Right cardiac atrium (tissue), 5 donors: ENCODE results near the gene PCLO. TPM values are rescaled to one million over a fixed set of nuclear protein-coding genes. Genes with fewer than 3 reads are reported as not detected.

Source experiments
- ATAC-seq, 2 donors: fragments of 200-7000 bp; cut with Tn5 transposase; one replicate each; pipeline versions ENCODE4 v1.8.0 to v1.9.1; 2020; ENCODE audit warnings: moderate library complexity in 2 of 2, mild to moderate bottlenecking in 1 of 2
- DNase-seq, 3 donors: peaks; one replicate each; pipeline ENCODE4 v3.0.0-alpha.2; 2020
- H3K27ac ChIP-seq: one replicate; pipeline ENCODE4 v1.5.1; 2013; ENCODE audit warnings: mild to moderate bottlenecking, low read length, control low read depth, moderate library complexity
- H3K27me3 ChIP-seq: one replicate; pipeline ENCODE4 v1.6.1; 2013; ENCODE audit not compliant: control insufficient read depth, insufficient read depth
- H3K4me1 ChIP-seq: one replicate; pipeline ENCODE4 v1.6.1; 2013; ENCODE audit warnings: low read length; ENCODE audit not compliant: control insufficient read depth, insufficient read depth
- H3K4me3 ChIP-seq: one replicate; pipeline ENCODE4 v1.5.1; 2013; ENCODE audit warnings: low read length, control low read depth
- H3K9me3 ChIP-seq: one replicate; pipeline ENCODE4 v1.6.1; 2013; ENCODE audit warnings: low read length; ENCODE audit not compliant: control insufficient read depth
- WGBS: extraction: QIAGEN DNeasy Blood & Tissue Kit; methylation state at CpG from one replicate; pipeline ENCODE4 v1.1.7; 2013; 5-methylcytosine and 5-hydroxymethylcytosine counted together
- intact Hi-C, 4 donors: fragments of 100-400 bp; cut with DNase I; formaldehyde crosslinking; loops; one replicate each; pipeline versions ENCODE4 v1.11.0 to v1.14.0; 2022 to 2023
- polyA plus RNA-seq: library from polyadenylated mRNA; stranded (reverse); fragments of 200-250 nt; gene quantifications from one replicate; pipeline ENCODE4 v1.2.3, GENCODE V29; 2013
- total RNA-seq, 4 donors: library from RNA; stranded (reverse); fragmentation: NEBNext Ultra II Directional; extraction: Animal tissue kit (Norgen Biotek cat#: 25700); gene quantifications; one replicate each; pipeline ENCODE4 v1.2.1, GENCODE V29; 2021
- donor health status: healthy with polysubstance abuse.
- donor health status: DM: no; HTN: yes; CAD: no.
- donor health status: DM: no; HTN: no; CAD: no.
- donor health status: DM: no; HTN: yes; CAD: no; lungs with severe emphysema.
- donor health status: DM: yes; HTN: yes; CAD: no.

PCLO gene
- total and polyA plus RNA-seq, 5 donors: 1.9 to 3.8 (median 3.2) TPM

DNA sequence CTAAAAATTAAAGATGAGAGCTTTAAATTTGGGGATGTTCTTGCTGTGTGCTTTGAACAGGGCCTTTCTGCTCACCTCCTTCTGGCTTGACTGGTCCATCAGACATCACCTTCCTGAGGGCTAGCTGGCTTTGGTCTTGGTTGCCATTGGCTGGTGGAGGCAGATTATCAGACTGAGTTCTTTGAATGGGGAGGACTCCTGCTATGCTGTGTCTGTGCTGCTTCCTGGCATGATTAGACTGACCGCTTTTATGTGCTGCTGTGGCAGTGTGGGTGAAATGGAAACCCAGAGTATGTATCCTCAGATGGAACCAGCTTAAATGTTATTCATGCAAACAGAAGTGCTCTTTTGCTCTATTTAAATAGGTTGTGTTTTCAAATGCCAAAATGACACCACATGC is 341.6 kb downstream of the PCLO start:
- 85% methylated on average over 1 of the region's 1 CpG for WGBS
- Histone ChIP-seq H3K9me3 (no peaks in the 10 kb centered on the region), H3K27me3 (no peaks in the 10 kb centered on the region), H3K27ac (no peak overlapping the region), H3K4me3 (no peak overlapping the region), H3K4me1 (no peaks in the 10 kb centered on the region)
- no peak for DNase-seq
- no peak for ATAC-seq
- intact Hi-C loops: no loop called here

- H3K4me3 ChIP-seq: no peak overlapping the region
- ATAC-seq: no peak
- no peak for DNase-seq
- no peak overlapping the region for H3K27ac ChIP-seq
- H3K9me3 ChIP-seq: no peaks in the 10 kb centered on the region
- H3K27me3 ChIP-seq: no peaks in the 10 kb centered on the region
- no peaks in the 10 kb centered on the region for H3K4me1 ChIP-seq
- WGBS: 71% methylated on average over 4 of the region's 4 CpGs
- intact Hi-C loops: loop anchor here in 2 of 4 donors (5.0 to 10.0 kb wide), 2 partner anchors 447 to 454 kb away; no protein-coding TSS in a partner anchor
These were observed 344.5 kb downstream of the PCLO start for GRCh38 chr7:82818171-82818570.

GRCh38 chr7:82816272-82816671 is 346.4 kb downstream of the PCLO start:
- ATAC-seq: no peak
- Histone ChIP-seq H3K4me1 (no peaks in the 10 kb centered on the region), H3K27ac (no peak overlapping the region), H3K27me3 (no peaks in the 10 kb centered on the region), H3K4me3 (no peak overlapping the region), H3K9me3 (no peaks in the 10 kb centered on the region)
- intact Hi-C loops: loop anchor here in 2 of 4 donors (5.0 to 10.0 kb wide), 2 partner anchors 449 to 456 kb away; no protein-coding TSS in a partner anchor
- no peak for DNase-seq

GRCh38 chr7:82810558-82811259 is 352.0 kb downstream of the PCLO start:
- intact Hi-C loops: loop anchor here in 2 of 4 donors (5.0 to 10.0 kb wide), 2 partner anchors 454 to 467 kb away; no protein-coding TSS in a partner anchor
- 32% methylated on average over 4 of the region's 4 CpGs for WGBS
- ATAC-seq: peak; percentile 45 to 54

DNA sequence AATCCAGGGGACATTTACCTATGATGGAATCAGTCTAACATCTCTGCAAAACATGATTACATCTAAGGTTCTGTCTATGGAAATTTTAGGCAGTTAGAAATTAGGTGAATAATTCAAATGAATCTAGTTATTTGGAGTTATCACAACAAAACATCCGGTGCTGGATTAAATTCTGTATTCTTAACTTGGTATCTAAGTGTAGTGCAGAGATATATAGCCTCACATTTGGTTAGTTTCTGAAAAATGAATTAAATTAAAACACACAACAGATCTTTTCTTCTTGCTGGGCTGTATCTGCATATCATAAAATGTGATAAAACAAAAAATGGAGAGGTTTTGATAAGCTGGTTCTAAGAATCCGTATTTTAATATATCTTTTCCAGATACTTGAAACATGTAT is 354.1 kb downstream of the PCLO start:
- WGBS: 68% methylated on average over 2 of the region's 2 CpGs
- Histone ChIP-seq H3K27ac (no peak overlapping the region), H3K27me3 (no peaks in the 10 kb centered on the region), H3K4me3 (no peak overlapping the region), H3K9me3 (no peaks in the 10 kb centered on the region), H3K4me1 (no peaks in the 10 kb centered on the region)
- ATAC-seq: no peak
- DNase-seq: no peak
- intact Hi-C loops: no loop called here

More at GRCh38 chr7:82810558-82811259, 352.0 kb downstream of the PCLO start:
- H3K4me3 ChIP-seq: no peak overlapping the region
- DNase-seq: no peak
- no peaks in the 10 kb centered on the region for H3K27me3 ChIP-seq
- H3K9me3 ChIP-seq: no peaks in the 10 kb centered on the region
- H3K27ac ChIP-seq: no peak overlapping the region
- no peaks in the 10 kb centered on the region for H3K4me1 ChIP-seq

GRCh38 chr7:82805527-82805960 is 357.1 kb downstream of the PCLO start:
- 30% methylated on average over 5 of the region's 5 CpGs for WGBS
- intact Hi-C loops: no loop called here
- peak in 1 of 2 donors; percentile 70 for ATAC-seq
- Histone ChIP-seq H3K4me3 (no peak overlapping the region), H3K27ac (no peak overlapping the region), H3K27me3 (no peaks in the 10 kb centered on the region), H3K9me3 (no peaks in the 10 kb centered on the region), H3K4me1 (no peaks in the 10 kb centered on the region)
- DNase-seq: peak in 2 of 3 donors; percentile 13 to 37

DNA sequence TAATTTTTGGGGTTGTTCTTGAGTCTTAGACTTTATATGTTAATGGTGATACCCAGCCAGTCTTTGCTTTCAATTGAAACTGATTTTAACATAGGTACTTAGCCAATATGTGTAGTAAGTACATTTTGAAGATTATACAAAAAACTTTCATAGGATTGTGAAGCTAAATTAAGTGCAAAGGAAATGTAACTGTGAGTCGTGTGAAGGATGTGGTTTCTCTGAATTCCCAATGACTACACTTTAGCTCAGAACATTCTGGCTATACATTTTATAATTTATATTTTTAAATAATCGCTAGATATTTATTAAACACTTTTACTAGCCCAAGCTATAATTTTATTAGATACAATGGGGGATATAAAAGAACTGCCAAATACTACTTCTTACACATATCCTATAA is 359.3 kb downstream of the PCLO start:
- Histone ChIP-seq H3K27me3 (no peaks in the 10 kb centered on the region), H3K4me3 (no peak overlapping the region), H3K9me3 (no peaks in the 10 kb centered on the region), H3K4me1 (no peaks in the 10 kb centered on the region), H3K27ac (no peak overlapping the region)
- 77% methylated on average over 2 of the region's 2 CpGs for WGBS
- intact Hi-C loops: no loop called here
- no peak for DNase-seq
- no peak for ATAC-seq

DNA sequence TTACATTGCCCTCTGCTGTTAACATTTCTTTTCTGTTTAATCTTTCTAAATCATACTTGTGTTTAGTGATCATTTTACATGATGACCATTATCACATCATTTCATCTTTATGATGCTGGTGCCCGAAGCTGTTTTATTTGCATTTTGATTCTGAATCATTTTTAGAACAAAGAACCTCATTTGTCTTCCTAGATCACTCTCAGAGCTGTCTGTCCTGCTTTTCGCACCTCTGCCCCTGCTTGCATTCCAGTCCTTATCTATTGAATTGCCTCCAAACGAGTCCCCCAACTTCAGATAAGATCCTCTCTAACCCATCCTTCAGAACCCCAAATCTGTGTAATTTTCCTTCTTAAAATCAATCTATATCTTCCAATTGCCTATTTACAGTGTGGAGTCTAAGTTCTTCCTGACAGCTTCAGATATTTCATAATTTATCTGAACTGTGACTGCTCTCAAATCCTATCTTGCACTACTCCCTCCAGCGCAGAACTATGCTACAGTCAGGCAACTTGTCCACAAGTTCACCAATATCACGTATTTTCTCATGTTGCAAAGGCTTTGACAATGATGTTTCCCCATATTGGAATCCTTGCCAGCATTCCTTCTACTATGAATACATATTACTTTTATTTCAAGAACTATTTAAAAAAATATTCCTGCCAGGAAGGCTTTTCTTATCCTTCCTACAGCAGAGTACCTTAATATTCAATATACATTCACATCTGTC is 372.6 kb downstream of the PCLO start:
- no peak for ATAC-seq
- no peaks in the 10 kb centered on the region for H3K4me1 ChIP-seq
- H3K4me3 ChIP-seq: no peak overlapping the region
- H3K9me3 ChIP-seq: no peaks in the 10 kb centered on the region
- H3K27me3 ChIP-seq: no peaks in the 10 kb centered on the region
- no peak overlapping the region for H3K27ac ChIP-seq
- DNase-seq: no peak
- WGBS: 11% methylated on average over 5 of the region's 5 CpGs
- intact Hi-C loops: no loop called here

GRCh38 chr7:82778021-82778420 is 384.7 kb downstream of the PCLO start:
- Histone ChIP-seq H3K27ac (no peak overlapping the region), H3K27me3 (no peaks in the 10 kb centered on the region), H3K9me3 (no peaks in the 10 kb centered on the region), H3K4me1 (no peaks in the 10 kb centered on the region), H3K4me3 (no peak overlapping the region)
- intact Hi-C loops: no loop called here
- no peak for DNase-seq
- WGBS: 33% methylated on average over 1 of the region's 1 CpG
- no peak for ATAC-seq

DNA sequence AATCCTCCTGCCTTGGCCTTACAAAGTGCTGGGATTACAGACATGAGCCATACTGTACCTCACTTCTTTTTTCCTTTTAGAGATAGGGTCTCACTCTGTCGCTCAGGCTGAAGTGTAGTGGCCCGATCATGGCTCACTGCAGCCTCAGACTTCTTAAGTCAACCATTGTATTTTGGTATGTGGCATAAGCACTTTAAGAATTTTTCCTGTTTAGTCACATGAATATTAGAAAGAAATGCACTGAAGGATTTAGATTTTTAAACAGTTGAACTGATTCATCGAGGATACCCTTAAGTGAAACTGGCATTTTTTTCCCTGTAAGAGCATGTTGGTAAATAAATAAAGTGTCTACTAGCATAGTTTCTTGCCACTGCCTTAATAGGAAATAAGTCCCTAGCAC is 399.8 kb downstream of the PCLO start:
- no peaks in the 10 kb centered on the region for H3K9me3 ChIP-seq
- no peak overlapping the region for H3K27ac ChIP-seq
- H3K4me3 ChIP-seq: no peak overlapping the region
- DNase-seq (no peak), ATAC-seq (no peak)
- intact Hi-C loops: no loop called here
- H3K4me1 ChIP-seq: no peaks in the 10 kb centered on the region
- no peaks in the 10 kb centered on the region for H3K27me3 ChIP-seq
- WGBS: 86% methylated on average over 3 of the region's 3 CpGs

GRCh38 chr7:82760831-82761230 is 401.9 kb downstream of the PCLO start:
- Histone ChIP-seq H3K27me3 (no peaks in the 10 kb centered on the region), H3K4me3 (no peak overlapping the region), H3K9me3 (no peaks in the 10 kb centered on the region), H3K4me1 (no peaks in the 10 kb centered on the region), H3K27ac (no peak overlapping the region)
- ATAC-seq (no peak), DNase-seq (no peak)
- intact Hi-C loops: no loop called here
- WGBS: 42% methylated on average over 2 of the region's 2 CpGs
